Testis (tissue), 2 donors: ENCODE data around the gene BCKDHB.

ENCODE experiments used
- POLR2A ChIP-seq: fragments of 450-650 bp; IDR thresholded peaks from one replicate; pipeline ENCODE4 v1.6.1; 2017; ENCODE audit warnings: antibody characterized with exemption, mild to moderate bottlenecking, moderate library complexity
- TF ChIP-seq, protein P1 (sequence below), 3 experiments: fragments of 450-650 bp in 2 of 3; fragments of 200-600 bp in 1 of 3; sonication (generic) in 1 of 3; IDR thresholded peaks; one replicate each; pipeline ENCODE4 v1.5.1; 2016 to 2019; ENCODE audit warnings: antibody characterized with exemption in 3 of 3, mild to moderate bottlenecking in 2 of 3, moderate library complexity in 1 of 3

DNA sequence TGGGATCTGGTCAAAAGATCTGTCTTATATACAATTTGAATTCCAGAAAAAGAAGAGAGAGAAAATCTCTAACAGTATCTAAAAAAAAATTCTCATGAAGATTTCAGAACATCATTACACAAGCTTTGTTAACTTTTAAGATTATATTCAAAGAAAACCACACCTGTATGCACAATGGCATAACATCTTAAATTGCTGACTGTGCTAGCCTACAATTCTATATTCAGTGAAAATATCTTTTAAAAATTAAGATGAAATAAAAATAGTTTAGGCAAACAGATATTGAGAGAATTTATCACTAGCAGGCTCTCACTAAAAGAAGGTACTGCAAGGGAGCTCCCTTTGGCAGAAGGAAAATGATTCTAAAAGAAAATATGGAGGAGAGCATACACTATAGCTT is 100.3 kb downstream of the BCKDHB start:
- TF ChIP-seq, protein P1, sequence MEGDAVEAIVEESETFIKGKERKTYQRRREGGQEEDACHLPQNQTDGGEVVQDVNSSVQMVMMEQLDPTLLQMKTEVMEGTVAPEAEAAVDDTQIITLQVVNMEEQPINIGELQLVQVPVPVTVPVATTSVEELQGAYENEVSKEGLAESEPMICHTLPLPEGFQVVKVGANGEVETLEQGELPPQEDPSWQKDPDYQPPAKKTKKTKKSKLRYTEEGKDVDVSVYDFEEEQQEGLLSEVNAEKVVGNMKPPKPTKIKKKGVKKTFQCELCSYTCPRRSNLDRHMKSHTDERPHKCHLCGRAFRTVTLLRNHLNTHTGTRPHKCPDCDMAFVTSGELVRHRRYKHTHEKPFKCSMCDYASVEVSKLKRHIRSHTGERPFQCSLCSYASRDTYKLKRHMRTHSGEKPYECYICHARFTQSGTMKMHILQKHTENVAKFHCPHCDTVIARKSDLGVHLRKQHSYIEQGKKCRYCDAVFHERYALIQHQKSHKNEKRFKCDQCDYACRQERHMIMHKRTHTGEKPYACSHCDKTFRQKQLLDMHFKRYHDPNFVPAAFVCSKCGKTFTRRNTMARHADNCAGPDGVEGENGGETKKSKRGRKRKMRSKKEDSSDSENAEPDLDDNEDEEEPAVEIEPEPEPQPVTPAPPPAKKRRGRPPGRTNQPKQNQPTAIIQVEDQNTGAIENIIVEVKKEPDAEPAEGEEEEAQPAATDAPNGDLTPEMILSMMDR (IDR thresholded peaks at IDR 0.05): no peak
- no peak for TF ChIP-seq POLR2A
